DND-41 (cell line): ENCODE results near the gene ABLIM2.

Experiments used
- ATAC-seq: fragments of 200-7000 bp; cut with Tn5 transposase; 3 replicates; pipeline ENCODE4 v1.9.1; 2021; ENCODE audit warnings: low read depth; ENCODE audit not compliant: insufficient read depth
- DNase-seq: peaks from one replicate; pipeline ENCODE4 v3.0.0-alpha.2; 2020
- H2AFZ ChIP-seq: 2 replicates; pipeline ENCODE4 v1.6.0; 2012; ENCODE audit warnings: low read depth, low read length
- H3K27ac ChIP-seq: 2 replicates; pipeline ENCODE4 v1.5.1; 2012; ENCODE audit warnings: low read length, inconsistent platforms
- H3K27me3 ChIP-seq: fragments of 200-600 bp; sonication (generic); 2 replicates; pipeline ENCODE4 v1.6.0; 2012; ENCODE audit warnings: low read length, mild to moderate bottlenecking, inconsistent platforms; ENCODE audit not compliant: insufficient read depth, poor library complexity
- H3K36me3 ChIP-seq: 2 replicates; pipeline ENCODE4 v1.5.1; 2012; ENCODE audit warnings: low read length, inconsistent platforms; ENCODE audit not compliant: insufficient read depth
- H3K4me1 ChIP-seq: 2 replicates; pipeline ENCODE4 v1.5.1; 2012; ENCODE audit warnings: mild to moderate bottlenecking, low read length; ENCODE audit not compliant: insufficient read depth
- H3K4me2 ChIP-seq: 2 replicates; pipeline ENCODE4 v1.6.0; 2012; ENCODE audit warnings: mild to moderate bottlenecking, moderate library complexity, low read length, inconsistent platforms; ENCODE audit not compliant: insufficient read depth
- H3K4me3 ChIP-seq, 2 experiments: fragments of 200-600 bp in 1 of 2; shearing (Covaris generic) in 1 of 2; 2 replicates each; pipeline ENCODE4 v1.5.1; 2012 to 2016; ENCODE audit warnings: inconsistent platforms in 2 of 2, low read length in 2 of 2, mild to moderate bottlenecking in 2 of 2, low read depth in 1 of 2, moderate library complexity in 1 of 2
- H3K79me2 ChIP-seq: 2 replicates; pipeline ENCODE4 v1.6.0; 2012; ENCODE audit warnings: low read length, inconsistent platforms; ENCODE audit not compliant: insufficient read depth
- H3K9ac ChIP-seq: 2 replicates; pipeline ENCODE4 v1.6.0; 2012; ENCODE audit warnings: low read depth, mild to moderate bottlenecking, inconsistent platforms, low read length, moderate library complexity
- H3K9me3 ChIP-seq: 2 replicates; pipeline ENCODE4 v1.5.1; 2012; ENCODE audit warnings: low read length, moderate library complexity, mild to moderate bottlenecking, inconsistent platforms; ENCODE audit not compliant: insufficient read depth, severe bottlenecking
- H4K20me1 ChIP-seq: 2 replicates; pipeline ENCODE4 v1.6.0; 2012; ENCODE audit warnings: low read length; ENCODE audit not compliant: insufficient read depth
- CTCF ChIP-seq: IDR thresholded peaks from 2 replicates; pipeline ENCODE4 v1.5.1; 2012; ENCODE audit warnings: borderline replicate concordance, low read length, moderate library complexity, mild to moderate bottlenecking; ENCODE audit not compliant: poor library complexity, severe bottlenecking; ENCODE audit errors: extremely low read depth
- EZH2 ChIP-seq: IDR thresholded peaks from 3 replicates; pipeline ENCODE4 v1.6.1; 2012; ENCODE audit warnings: borderline replicate concordance, low read depth, mild to moderate bottlenecking, moderate library complexity, low read length, inconsistent platforms; ENCODE audit not compliant: severe bottlenecking

The ABLIM2 gene

DNA sequence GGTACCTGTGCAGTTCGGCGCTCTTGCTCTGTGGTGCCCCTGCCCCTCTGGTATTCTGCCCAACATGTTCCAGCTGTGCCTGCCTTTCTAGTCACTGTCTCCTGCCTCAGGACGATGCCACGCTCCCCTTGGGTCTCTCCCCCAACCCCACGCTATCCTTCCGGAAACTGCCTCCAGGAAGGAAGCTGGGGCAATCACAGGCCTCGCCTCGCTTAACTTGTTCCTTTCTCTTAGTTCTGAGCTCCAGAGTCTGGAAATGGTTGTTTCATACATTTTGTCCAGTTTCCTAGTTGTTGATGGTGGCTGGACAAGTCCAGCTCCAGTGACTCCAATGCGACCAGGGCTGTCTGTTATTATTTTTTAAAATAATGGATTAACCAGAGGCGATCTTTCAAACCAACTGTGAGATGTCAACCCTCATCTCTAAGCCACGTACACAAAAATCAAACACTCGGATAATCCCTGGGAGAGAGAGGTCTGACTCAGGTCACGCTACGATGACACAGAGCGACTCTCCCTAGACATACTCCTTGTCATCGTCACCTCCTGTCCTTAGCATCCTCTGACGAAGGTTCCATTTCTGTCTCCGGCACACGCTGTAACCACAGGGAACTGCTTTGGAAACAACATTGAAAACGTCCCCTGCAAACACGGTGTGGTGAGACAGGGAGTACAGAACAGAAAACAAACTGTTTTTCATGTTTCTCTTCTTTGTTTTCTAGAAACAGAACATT, 62.5 kb downstream of the ABLIM2 start:
- no peaks in the 10 kb centered on the region for H3K79me2 ChIP-seq
- ATAC-seq, result no peak
- TF ChIP-seq EZH2 (no peak), CTCF (no peak)
- H3K27ac ChIP-seq, result no peak overlapping the region
- H4K20me1 ChIP-seq, result no peaks in the 10 kb centered on the region
- no peaks in the 10 kb centered on the region for H3K4me1 ChIP-seq
- peaks cover 5% of the 10 kb centered on the region for H3K9me3 ChIP-seq
- H2AFZ ChIP-seq, result no peak overlapping the region
- H3K27me3 ChIP-seq, result no peaks in the 10 kb centered on the region
- no peak overlapping the region for H3K9ac ChIP-seq
- no peaks in the 10 kb centered on the region for H3K36me3 ChIP-seq
- no peak for DNase-seq
- H3K4me3 ChIP-seq, result no peak overlapping the region
- no peak overlapping the region for H3K4me2 ChIP-seq

- H3K4me1 ChIP-seq, result no peaks in the 10 kb centered on the region
- DNase-seq, result no peak
Measured at GRCh38 chr4:8093587-8094274, 64.9 kb downstream of the ABLIM2 start.

DNA sequence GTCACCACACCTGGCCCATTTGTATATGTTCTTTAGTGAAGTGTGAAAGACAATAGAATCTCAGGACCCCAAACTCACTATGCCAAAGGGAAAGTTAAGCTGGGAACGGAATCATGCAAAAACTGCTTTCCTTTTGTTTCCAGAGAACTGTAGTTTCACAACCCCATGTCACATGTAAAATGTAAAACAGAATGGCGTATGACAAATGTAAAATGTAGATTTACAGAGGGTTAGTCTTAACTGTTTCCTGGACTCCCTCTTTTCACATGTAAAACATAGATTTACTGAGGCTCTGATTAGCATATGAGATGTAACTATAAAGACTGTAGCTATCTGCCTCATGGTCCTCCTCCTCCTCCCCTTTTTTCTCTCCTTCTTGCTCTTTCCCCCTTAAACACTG, 66.3 kb downstream of the ABLIM2 start:
- 0 out of 2 replicates have a peak, but pooled peaks cover 3% of the 10 kb centered on the region for H4K20me1 ChIP-seq
- ATAC-seq (no peak), DNase-seq (no peak)
- TF ChIP-seq EZH2, result no peak
- TF ChIP-seq CTCF, result no peak
- no peaks in the 10 kb centered on the region for H3K4me1 ChIP-seq
- no peak overlapping the region for H3K4me2 ChIP-seq
- H3K36me3 ChIP-seq, result no peaks in the 10 kb centered on the region
- no peak overlapping the region for H2AFZ ChIP-seq
- H3K4me3 ChIP-seq, result no peak overlapping the region
- no peaks in the 10 kb centered on the region for H3K27me3 ChIP-seq
- H3K9me3 ChIP-seq, result peaks cover 5% of the 10 kb centered on the region
- no peak overlapping the region for H3K9ac ChIP-seq
- no peaks in the 10 kb centered on the region for H3K79me2 ChIP-seq
- H3K27ac ChIP-seq, result no peak overlapping the region

More at GRCh38 chr4:8093587-8094274, 64.9 kb downstream of the ABLIM2 start:
- Histone ChIP-seq H3K4me3 (no peak overlapping the region), H3K79me2 (no peaks in the 10 kb centered on the region), H3K27me3 (no peaks in the 10 kb centered on the region), H2AFZ (no peak overlapping the region), H3K9me3 (peaks cover 5% of the 10 kb centered on the region), H3K36me3 (no peaks in the 10 kb centered on the region), H3K9ac (no peak overlapping the region), H4K20me1 (no peaks in the 10 kb centered on the region), H3K4me2 (no peak overlapping the region), H3K27ac (no peak overlapping the region)
- TF ChIP-seq CTCF (no peak), EZH2 (no peak)
- no peak for ATAC-seq
